GM12878 (cell line): ENCODE data around the gene SERPINH1. TPM values are rescaled to one million over a fixed set of nuclear protein-coding genes. Genes with fewer than 3 reads are reported as not detected.

Source experiments
- ATAC-seq: fragments of 200-7000 bp; cut with Tn5 transposase; 3 replicates; pipeline ENCODE4 v1.9.1; 2020; ENCODE audit warnings: mild to moderate bottlenecking, moderate library complexity
- BruUV-seq: library from RNA; stranded (reverse); fragments of 400-500 nt; replicated peaks from 2 replicates; lab custom pipeline; 2021; lab: Mats Ljungman, UMichigan
- CTCF ChIA-PET: fragments of 300-600 bp; sonication (Branson Sonifier 250); formaldehyde crosslinking; extraction: SDS; loops from one replicate; lab custom pipeline; 2021; ENCODE audit warnings: inconsistent platforms; lab: Yijun Ruan, JAX
- POLR2A ChIA-PET: fragments of 350-600 bp; formaldehyde crosslinking; extraction: SDS; loops from one replicate; lab custom pipeline; 2021; ENCODE audit warnings: inconsistent platforms; lab: Charles Lee
- RAD21 ChIA-PET: fragments of 300-600 bp; sonication (Branson Sonifier 250); formaldehyde crosslinking; loops from one replicate; lab custom pipeline; 2023; ENCODE audit warnings: antibody characterized with exemption; ENCODE audit not compliant: unreplicated experiment; lab: Charles Lee
- SMC1A ChIA-PET: fragments of 300-600 bp; sonication (Branson Sonifier 250); formaldehyde crosslinking; loops from one replicate; lab custom pipeline; 2023; ENCODE audit not compliant: unreplicated experiment, uncharacterized antibody; lab: Charles Lee
- DNase-seq: peaks from one replicate; pipeline ENCODE4 v3.0.0-alpha.2; 2011; ENCODE audit warnings: low read depth, low spot score
- FAIRE-seq: peaks from 3 replicates; lab custom pipeline; 2011; peaks lifted over from hg19 to GRCh38; lab: Jason Lieb, UNC
- H2AFZ ChIP-seq: 2 replicates; pipeline ENCODE4 v1.6.0; 2011; ENCODE audit warnings: low read depth, low read length, control low read depth; ENCODE audit not compliant: control insufficient read depth
- H3K27ac ChIP-seq: 2 replicates; pipeline ENCODE4 v1.5.1; 2011; ENCODE audit warnings: control low read depth; ENCODE audit not compliant: control insufficient read depth, insufficient read depth
- H3K27me3 ChIP-seq, 2 experiments: replicated peaks in 1 of 2; 2 replicates each; pipeline versions ENCODE4 v1.6.0 to v1.6.1; 2011; ENCODE audit warnings: low read length in 1 of 2; ENCODE audit not compliant: control insufficient read depth in 2 of 2, insufficient read depth in 2 of 2
- H3K36me3 ChIP-seq, 2 experiments: 2 replicates each; pipeline ENCODE4 v1.5.1; 2011; ENCODE audit warnings: low read length in 1 of 2; ENCODE audit not compliant: control insufficient read depth in 2 of 2, insufficient read depth in 2 of 2
- H3K4me1 ChIP-seq: 2 replicates; pipeline ENCODE4 v1.6.1; 2011; ENCODE audit warnings: mild to moderate bottlenecking, low read length, moderate library complexity, mixed read lengths; ENCODE audit not compliant: control insufficient read depth, insufficient read depth
- H3K4me2 ChIP-seq: 2 replicates; pipeline ENCODE4 v1.6.0; 2011; ENCODE audit warnings: control low read depth; ENCODE audit not compliant: control insufficient read depth, insufficient read depth
- H3K4me3 ChIP-seq: fragments of 200-600 bp; sonication (generic); 2 replicates; pipeline ENCODE4 v1.5.1; 2016
- H3K79me2 ChIP-seq: 2 replicates; pipeline ENCODE4 v1.6.0; 2011; ENCODE audit warnings: low read length; ENCODE audit not compliant: control insufficient read depth, insufficient read depth
- H3K9ac ChIP-seq: 2 replicates; pipeline ENCODE4 v1.8.0; 2011; ENCODE audit warnings: low read length, control low read depth, mixed read lengths; ENCODE audit not compliant: control insufficient read depth, insufficient read depth
- H3K9me3 ChIP-seq: replicated peaks from 3 replicates; pipeline ENCODE4 v1.5.1; 2011; ENCODE audit warnings: mild to moderate bottlenecking, low read length; ENCODE audit not compliant: control insufficient read depth, insufficient read depth
- H4K20me1 ChIP-seq: 2 replicates; pipeline ENCODE4 v1.6.0; 2011; ENCODE audit not compliant: control insufficient read depth, insufficient read depth
- ATF7 ChIP-seq: fragments of 450-650 bp; IDR thresholded peaks from 2 replicates; pipeline ENCODE4 v1.6.1; 2016; ENCODE audit warnings: low read depth, mild to moderate bottlenecking
- BCL11A ChIP-seq: IDR thresholded peaks from 2 replicates; pipeline ENCODE4 v1.6.1; 2011; ENCODE audit warnings: low read depth, low read length
- EGR1 ChIP-seq, 2 experiments: IDR thresholded peaks; 1 replicate in 1 of 2; 2 replicates in 1 of 2; pipeline ENCODE4 v1.6.1; 2011 to 2012; ENCODE audit warnings: low read depth in 2 of 2, low read length in 2 of 2, borderline replicate concordance in 1 of 2, mild to moderate bottlenecking in 1 of 2, moderate library complexity in 1 of 2
- FOXK2 ChIP-seq: fragments of 450-650 bp; IDR thresholded peaks from 2 replicates; pipeline ENCODE4 v1.6.1; 2017; ENCODE audit warnings: mild to moderate bottlenecking, moderate library complexity
- JUNB ChIP-seq: IDR thresholded peaks from 2 replicates; pipeline ENCODE4 v1.6.1; 2016; ENCODE audit warnings: antibody characterized with exemption, mild to moderate bottlenecking
- JUND ChIP-seq: IDR thresholded peaks from 2 replicates; pipeline ENCODE4 v1.6.1; 2012; ENCODE audit warnings: low read depth, mild to moderate bottlenecking, low read length, improper control_type of control experiment, moderate library complexity
- MTA2 ChIP-seq: fragments of 450-650 bp; IDR thresholded peaks from 2 replicates; pipeline ENCODE4 v1.6.1; 2016; ENCODE audit warnings: low read depth, mild to moderate bottlenecking, moderate library complexity
- MYC ChIP-seq: IDR thresholded peaks from 2 replicates; pipeline ENCODE4 v1.6.1; 2011; ENCODE audit warnings: mild to moderate bottlenecking, low read length, moderate library complexity, inconsistent platforms; ENCODE audit not compliant: insufficient read depth, insufficient replicate concordance, insufficient read length, severe bottlenecking
- NBN ChIP-seq: fragments of 450-650 bp; IDR thresholded peaks from 2 replicates; pipeline ENCODE4 v1.6.1; 2016
- PAX5 ChIP-seq: IDR thresholded peaks from 2 replicates; pipeline ENCODE4 v1.6.1; 2011; ENCODE audit warnings: low read depth, low read length, borderline replicate concordance
- RAD21 ChIP-seq: IDR thresholded peaks from 2 replicates; pipeline ENCODE4 v1.6.1; 2011; ENCODE audit warnings: mild to moderate bottlenecking, low read depth, low read length, moderate library complexity; ENCODE audit not compliant: insufficient read depth
- STAT1 ChIP-seq: fragments of 450-650 bp; conservative IDR thresholded peaks from 2 replicates; pipeline ENCODE4 v1.6.1; 2014; ENCODE audit warnings: antibody characterized with exemption, mild to moderate bottlenecking
- STAT3 ChIP-seq: IDR thresholded peaks from 2 replicates; pipeline ENCODE4 v1.6.1; 2011; ENCODE audit warnings: low read depth, low read length, improper control_type of control experiment
- TCF12 ChIP-seq: IDR thresholded peaks from 2 replicates; pipeline ENCODE4 v1.6.1; 2011; ENCODE audit warnings: low read depth, mild to moderate bottlenecking, low read length
- WRNIP1 ChIP-seq: IDR thresholded peaks from 2 replicates; pipeline ENCODE4 v1.6.1; 2011; ENCODE audit warnings: low read depth, low read length, improper control_type of control experiment, borderline replicate concordance
- ZNF274 ChIP-seq: IDR thresholded peaks from one replicate; pipeline ENCODE4 v1.8.0; 2011; ENCODE audit not compliant: insufficient read length, insufficient read depth
- WGBS: methylation state at CpG from one replicate; pipeline ENCODE4 v1.1.6; 2016; ENCODE audit warnings: low lambda C conversion rate; ENCODE audit not compliant: insufficient replicate concordance, insufficient coverage; ENCODE audit errors: missing lambda C conversion rate; 5-methylcytosine and 5-hydroxymethylcytosine counted together
- in situ Hi-C: fragments of 300-500 bp; cut with MboI; formaldehyde crosslinking; loops from 9 replicates; pipeline ENCODE4 v1.14.3; 2018; ENCODE audit warnings: mixed read lengths
- intact Hi-C: fragments of 100-400 bp; cut with micrococcal nuclease; formaldehyde crosslinking; loops from one replicate; pipeline ENCODE4 v1.14.2; 2022; ENCODE audit not compliant: unreplicated experiment
- polyA plus RNA-seq, 11 experiments: library from polyadenylated mRNA; depleted of rRNA in 4 of 11; unstranded in 6 of 11; stranded (reverse) in 5 of 11; fragments of >200 nt; fragmentation: Nextera tagmentation in 4 of 11; fragmentation: Illumina TruSeq in 1 of 11; extraction: Ambion mirVana in 4 of 11; extraction: Trizol in 1 of 11; gene quantifications; 1 replicate in 1 of 11; 2 replicates in 10 of 11; pipeline versions ENCODE4 v1.2.1 to v1.2.3, GENCODE V29; 2011 to 2016; ENCODE audit warnings: inconsistent platforms in 2 of 11, missing spikeins in 2 of 11, low read depth in 1 of 11
- total RNA-seq, 4 experiments: library from RNA; depleted of rRNA in 3 of 4; stranded (reverse); fragments of >200 nt in 3 of 4; fragmentation: Illumina TruSeq in 1 of 4; extraction: Trizol in 1 of 4; gene quantifications; 2 replicates each; pipeline versions ENCODE4 v1.2.1 to v1.2.3, GENCODE V29; 2013 to 2021
- TF ChIP-seq, protein P1 (sequence below): IDR thresholded peaks from 2 replicates; pipeline ENCODE4 v1.6.1; 2012; ENCODE audit warnings: mild to moderate bottlenecking, low read depth, low read length
- TF ChIP-seq, protein P2 (sequence below), 3 experiments: IDR thresholded peaks in 2 of 3; conservative IDR thresholded peaks in 1 of 3; 2 replicates each; pipeline ENCODE4 v1.5.1; 2011; ENCODE audit warnings: low read depth in 3 of 3, low read length in 3 of 3, mild to moderate bottlenecking in 3 of 3, control low read depth in 2 of 3, moderate library complexity in 2 of 3, inconsistent platforms in 1 of 3, mixed read lengths in 1 of 3; ENCODE audit not compliant: control insufficient read depth in 2 of 3, insufficient read depth in 1 of 3; ENCODE audit errors: extremely low read depth in 1 of 3

The SERPINH1 gene
- total and polyA plus RNA-seq, 10 of the 15 experiments (the other 5 are each of a cell fraction or from before 2014, with no cell fraction given): 0.34 to 19.8 (median 13.7) TPM

DNA sequence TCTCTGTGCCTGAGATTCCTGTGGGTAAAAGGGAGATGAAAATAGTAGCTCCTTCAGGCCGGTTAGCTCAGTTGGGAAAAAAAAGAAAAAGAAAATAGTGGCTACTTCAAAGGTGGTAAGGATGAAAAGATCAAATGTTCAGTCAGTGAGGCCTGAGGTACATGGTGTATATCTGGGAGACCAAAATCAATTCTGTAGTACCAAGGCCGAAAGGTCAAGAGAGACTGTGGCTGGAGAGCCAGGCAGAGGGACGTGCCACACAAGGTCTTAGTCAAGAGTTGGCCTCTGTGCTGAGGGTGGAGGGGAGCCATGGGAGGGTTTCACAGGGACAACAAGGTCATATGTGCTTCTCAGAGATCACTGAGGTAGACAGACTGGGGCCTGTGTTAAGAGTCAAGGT is 31.5 kb upstream of the SERPINH1 start:
- ATAC-seq (no peak), FAIRE-seq (no peak), DNase-seq (no peak)
- intact Hi-C loops (loop anchor here (5.0 kb wide), 1 partner anchor 248 kb away; no protein-coding TSS in a partner anchor), in situ Hi-C loops (loop anchor here (5.0 kb wide), 1 partner anchor 83 kb away; no protein-coding TSS in a partner anchor)
- H3K4me3 ChIP-seq: no peak overlapping the region
- ChIA-PET CTCF (interaction anchor here (0.8 to 15.9 kb wide), 11 partner anchors 10 to 250 kb away, joined by 3 to 288 read pairs (median 6); no protein-coding TSS in a partner anchor), SMC1A (interaction anchor here (0.9 to 7.9 kb wide), 9 partner anchors 9 to 141 kb away, joined by 3 to 114 read pairs (median 3); no protein-coding TSS in a partner anchor), RAD21 (interaction anchor here (1.2 to 5.3 kb wide), 5 partner anchors 12 to 142 kb away, joined by 3 to 53 read pairs (median 9); no protein-coding TSS in a partner anchor), POLR2A (interaction anchor here (0.8 kb wide), 1 partner anchor 183 kb away, joined by 3 read pairs; no protein-coding TSS in a partner anchor)
- BruUV-seq: no TSS peak
- H2AFZ ChIP-seq: no peak overlapping the region
- H3K79me2 ChIP-seq: no peaks in the 10 kb centered on the region
- peaks cover 5% of the 10 kb centered on the region for H3K4me1 ChIP-seq
- H3K9ac ChIP-seq: no peak overlapping the region
- H3K27ac ChIP-seq: no peak overlapping the region
- H3K27me3 ChIP-seq: no peaks in the 10 kb centered on the region
- no peak overlapping the region for H3K4me2 ChIP-seq
- no peaks in the 10 kb centered on the region for H4K20me1 ChIP-seq
- no peaks in the 10 kb centered on the region for H3K9me3 ChIP-seq
- WGBS: 50% methylated on average over 3 of the region's 3 CpGs
- no peaks in the 10 kb centered on the region for H3K36me3 ChIP-seq
- TF ChIP-seq MTA2 (no peak), NBN (no peak), PAX5 (no peak), MYC (no peak), ATF7 (no peak), EGR1 (IDR thresholded peaks at IDR 0.05; ENCODE audit: borderline replicate concordance in 1 of 2, low read depth in 2 of 2, low read length in 2 of 2) (no peak), JUND (no peak), FOXK2 (no peak), RAD21 (no peak), BCL11A (no peak), STAT1 (no peak), JUNB (no peak), TCF12 (no peak), STAT3 (no peak), WRNIP1 (no peak), ZNF274 (no peak)
- TF ChIP-seq, protein P1, sequence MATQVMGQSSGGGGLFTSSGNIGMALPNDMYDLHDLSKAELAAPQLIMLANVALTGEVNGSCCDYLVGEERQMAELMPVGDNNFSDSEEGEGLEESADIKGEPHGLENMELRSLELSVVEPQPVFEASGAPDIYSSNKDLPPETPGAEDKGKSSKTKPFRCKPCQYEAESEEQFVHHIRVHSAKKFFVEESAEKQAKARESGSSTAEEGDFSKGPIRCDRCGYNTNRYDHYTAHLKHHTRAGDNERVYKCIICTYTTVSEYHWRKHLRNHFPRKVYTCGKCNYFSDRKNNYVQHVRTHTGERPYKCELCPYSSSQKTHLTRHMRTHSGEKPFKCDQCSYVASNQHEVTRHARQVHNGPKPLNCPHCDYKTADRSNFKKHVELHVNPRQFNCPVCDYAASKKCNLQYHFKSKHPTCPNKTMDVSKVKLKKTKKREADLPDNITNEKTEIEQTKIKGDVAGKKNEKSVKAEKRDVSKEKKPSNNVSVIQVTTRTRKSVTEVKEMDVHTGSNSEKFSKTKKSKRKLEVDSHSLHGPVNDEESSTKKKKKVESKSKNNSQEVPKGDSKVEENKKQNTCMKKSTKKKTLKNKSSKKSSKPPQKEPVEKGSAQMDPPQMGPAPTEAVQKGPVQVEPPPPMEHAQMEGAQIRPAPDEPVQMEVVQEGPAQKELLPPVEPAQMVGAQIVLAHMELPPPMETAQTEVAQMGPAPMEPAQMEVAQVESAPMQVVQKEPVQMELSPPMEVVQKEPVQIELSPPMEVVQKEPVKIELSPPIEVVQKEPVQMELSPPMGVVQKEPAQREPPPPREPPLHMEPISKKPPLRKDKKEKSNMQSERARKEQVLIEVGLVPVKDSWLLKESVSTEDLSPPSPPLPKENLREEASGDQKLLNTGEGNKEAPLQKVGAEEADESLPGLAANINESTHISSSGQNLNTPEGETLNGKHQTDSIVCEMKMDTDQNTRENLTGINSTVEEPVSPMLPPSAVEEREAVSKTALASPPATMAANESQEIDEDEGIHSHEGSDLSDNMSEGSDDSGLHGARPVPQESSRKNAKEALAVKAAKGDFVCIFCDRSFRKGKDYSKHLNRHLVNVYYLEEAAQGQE: no peak
- TF ChIP-seq, protein P2, sequence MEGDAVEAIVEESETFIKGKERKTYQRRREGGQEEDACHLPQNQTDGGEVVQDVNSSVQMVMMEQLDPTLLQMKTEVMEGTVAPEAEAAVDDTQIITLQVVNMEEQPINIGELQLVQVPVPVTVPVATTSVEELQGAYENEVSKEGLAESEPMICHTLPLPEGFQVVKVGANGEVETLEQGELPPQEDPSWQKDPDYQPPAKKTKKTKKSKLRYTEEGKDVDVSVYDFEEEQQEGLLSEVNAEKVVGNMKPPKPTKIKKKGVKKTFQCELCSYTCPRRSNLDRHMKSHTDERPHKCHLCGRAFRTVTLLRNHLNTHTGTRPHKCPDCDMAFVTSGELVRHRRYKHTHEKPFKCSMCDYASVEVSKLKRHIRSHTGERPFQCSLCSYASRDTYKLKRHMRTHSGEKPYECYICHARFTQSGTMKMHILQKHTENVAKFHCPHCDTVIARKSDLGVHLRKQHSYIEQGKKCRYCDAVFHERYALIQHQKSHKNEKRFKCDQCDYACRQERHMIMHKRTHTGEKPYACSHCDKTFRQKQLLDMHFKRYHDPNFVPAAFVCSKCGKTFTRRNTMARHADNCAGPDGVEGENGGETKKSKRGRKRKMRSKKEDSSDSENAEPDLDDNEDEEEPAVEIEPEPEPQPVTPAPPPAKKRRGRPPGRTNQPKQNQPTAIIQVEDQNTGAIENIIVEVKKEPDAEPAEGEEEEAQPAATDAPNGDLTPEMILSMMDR (IDR thresholded peaks at IDR 0.05 in 2 of 3, conservative IDR thresholded peaks at IDR 0.05 in 1 of 3; ENCODE audit: control insufficient read depth in 2 of 3, extremely low read depth in 1 of 3, insufficient read depth in 1 of 3, low read depth in 3 of 3, low read length in 3 of 3): no peak
